ENCODE results near the gene PCDHA4. TPM values are rescaled to one million over a fixed set of nuclear protein-coding genes. Genes with fewer than 3 reads are reported as not detected.
A peak's percentile ranks its signal among the peaks of the same experiment; 100 is the strongest.
"Not testable (repeated sequence)": the region's sequence is repeated elsewhere in the genome, so short reads cannot be mapped to it uniquely, and the experiment has no call there.

The PCDHA4 gene
- total RNA-seq, 1 donor from 2014 or later = 10.7 TPM

- Mint-ChIP-seq H3K4me1 (ENCODE audit: unreplicated experiment) (no peaks in the 10 kb centered on the region), H3K4me3 (peak within 1 kb of the TSS; percentile 86), H3K9me3 (peaks cover 9% of the 10 kb centered on the region), H3K27ac (peak within 1 kb of the TSS; percentile 54), H3K27me3 (no peaks in the 10 kb centered on the region), H3K36me3 (peaks cover 33% of the 10 kb centered on the region)
- TF ChIP-seq CTCF (conservative IDR thresholded peaks at IDR 0.05) = no peak
- no peak for DNase-seq (ENCODE audit: extremely low spot score, unreplicated experiment)
These were observed 27.1 kb downstream of the PCDHA4 start, which contains the start of gene PCDHA7 for GRCh38 chr5:140833993-140834392. Gene PCDHA7, plus strand, starts transcription at chr5:140834269. Its CDS starts 115 bp downstream, at chr5:140834384.

- H3K27me3 Mint-ChIP-seq; H3K4me1 Mint-ChIP-seq (ENCODE audit: unreplicated experiment); H3K9me3 Mint-ChIP-seq; DNase-seq (ENCODE audit: extremely low spot score, unreplicated experiment): not testable (repeated sequence)
- Mint-ChIP-seq H3K4me3 (peak overlapping the region; percentile 86), H3K27ac (peak overlapping the region; percentile 54), H3K36me3 (peaks cover 35% of the 10 kb centered on the region)
These were observed 27.7 kb downstream of the PCDHA4 start for GRCh38 chr5:140834439-140835008.

GRCh38 chr5:140835622-140836510, 29.0 kb downstream of the PCDHA4 start:
- Mint-ChIP-seq H3K4me3 (no peak overlapping the region), H3K4me1 (ENCODE audit: unreplicated experiment) (no peaks in the 10 kb centered on the region), H3K27me3 (no peaks in the 10 kb centered on the region), H3K36me3 (peaks cover 40% of the 10 kb centered on the region), H3K27ac (no peak overlapping the region), H3K9me3 (peaks cover 15% of the 10 kb centered on the region)
- TF ChIP-seq CTCF (conservative IDR thresholded peaks at IDR 0.05) = no peak
- DNase-seq (ENCODE audit: extremely low spot score, unreplicated experiment) = no peak

- no peak for DNase-seq (ENCODE audit: extremely low spot score, unreplicated experiment)
- no peak within 1 kb of the TSS for H3K27ac Mint-ChIP-seq
- H3K36me3 Mint-ChIP-seq = peaks cover 20% of the 10 kb centered on the region
- no peak within 1 kb of the TSS for H3K4me3 Mint-ChIP-seq
- peaks cover 11% of the 10 kb centered on the region for H3K9me3 Mint-ChIP-seq
- no peaks in the 10 kb centered on the region for H3K4me1 Mint-ChIP-seq (ENCODE audit: unreplicated experiment)
- no peak for TF ChIP-seq CTCF (conservative IDR thresholded peaks at IDR 0.05)
- H3K27me3 Mint-ChIP-seq = no peaks in the 10 kb centered on the region
These were observed 34.4 kb downstream of the PCDHA4 start, which contains the start of gene PCDHA8 for GRCh38 chr5:140840978-140841962. Gene PCDHA8, plus strand, starts transcription at chr5:140841187. Its CDS starts 135 bp downstream, at chr5:140841322.

- peaks cover 23% of the 10 kb centered on the region for H3K9me3 Mint-ChIP-seq
- no peak for DNase-seq (ENCODE audit: extremely low spot score, unreplicated experiment)
- H3K27ac Mint-ChIP-seq = no peak overlapping the region
- H3K27me3 Mint-ChIP-seq = no peaks in the 10 kb centered on the region
- no peak overlapping the region for H3K4me3 Mint-ChIP-seq
- TF ChIP-seq CTCF (conservative IDR thresholded peaks at IDR 0.05) = no peak
- no peaks in the 10 kb centered on the region for H3K4me1 Mint-ChIP-seq (ENCODE audit: unreplicated experiment)
- H3K36me3 Mint-ChIP-seq = peaks cover 34% of the 10 kb centered on the region
These were observed 36.2 kb downstream of the PCDHA4 start for GRCh38 chr5:140842798-140843733.

GRCh38 chr5:140848139-140849102, 41.6 kb downstream of the PCDHA4 start, which contains the start of gene PCDHA9:
Gene PCDHA9, plus strand, starts transcription at chr5:140848382. Its CDS starts 114 bp downstream, at chr5:140848496.
- Mint-ChIP-seq H3K4me3 (peak within 1 kb of the TSS; percentile 69), H3K36me3 (peaks cover 19% of the 10 kb centered on the region), H3K9me3 (peaks cover 12% of the 10 kb centered on the region)
- H3K4me1 Mint-ChIP-seq (ENCODE audit: unreplicated experiment); H3K27ac Mint-ChIP-seq; DNase-seq (ENCODE audit: extremely low spot score, unreplicated experiment); H3K27me3 Mint-ChIP-seq: not testable (repeated sequence)
